Measurements from ENCODE around the gene EXT2.

DNA sequence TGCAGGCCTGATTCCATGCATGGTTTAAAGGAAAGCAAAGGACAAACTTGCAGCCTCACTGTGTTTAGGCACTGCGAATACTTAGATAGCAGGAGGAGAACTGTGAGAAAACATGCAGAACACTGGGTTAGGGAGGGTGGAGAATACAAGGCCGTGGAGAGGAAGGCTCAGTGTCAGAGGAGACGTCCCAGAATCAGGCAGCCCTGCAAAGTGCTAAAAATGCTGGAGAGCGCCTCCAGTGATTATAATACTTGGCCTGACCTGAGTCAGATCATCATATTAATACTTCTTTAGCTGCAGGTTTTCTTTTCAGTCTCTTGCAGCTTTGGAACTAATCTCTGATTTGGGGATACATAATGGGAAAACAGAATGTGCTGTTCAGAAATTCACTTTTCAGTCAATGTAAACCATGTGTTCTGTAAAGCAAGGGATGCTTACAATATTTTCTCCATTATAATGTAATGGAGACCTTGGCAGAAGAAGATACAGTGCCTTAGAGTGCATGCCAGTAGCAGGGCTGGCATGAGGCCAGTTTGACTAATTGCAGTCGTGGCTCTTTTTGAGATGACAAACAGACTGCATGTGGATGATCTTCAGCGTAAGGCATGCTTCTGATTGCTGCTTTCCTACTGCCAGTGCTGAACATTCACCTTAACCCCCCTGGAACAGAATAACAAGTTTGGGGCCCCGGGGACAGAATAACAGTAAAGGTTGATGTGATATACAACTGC lies 16.8 kb downstream of the EXT2 start:
- TF ChIP-seq EZH2 (IDR thresholded peaks at IDR 0.05; ENCODE audit: borderline replicate concordance), result no peak
- TF ChIP-seq, protein P1, sequence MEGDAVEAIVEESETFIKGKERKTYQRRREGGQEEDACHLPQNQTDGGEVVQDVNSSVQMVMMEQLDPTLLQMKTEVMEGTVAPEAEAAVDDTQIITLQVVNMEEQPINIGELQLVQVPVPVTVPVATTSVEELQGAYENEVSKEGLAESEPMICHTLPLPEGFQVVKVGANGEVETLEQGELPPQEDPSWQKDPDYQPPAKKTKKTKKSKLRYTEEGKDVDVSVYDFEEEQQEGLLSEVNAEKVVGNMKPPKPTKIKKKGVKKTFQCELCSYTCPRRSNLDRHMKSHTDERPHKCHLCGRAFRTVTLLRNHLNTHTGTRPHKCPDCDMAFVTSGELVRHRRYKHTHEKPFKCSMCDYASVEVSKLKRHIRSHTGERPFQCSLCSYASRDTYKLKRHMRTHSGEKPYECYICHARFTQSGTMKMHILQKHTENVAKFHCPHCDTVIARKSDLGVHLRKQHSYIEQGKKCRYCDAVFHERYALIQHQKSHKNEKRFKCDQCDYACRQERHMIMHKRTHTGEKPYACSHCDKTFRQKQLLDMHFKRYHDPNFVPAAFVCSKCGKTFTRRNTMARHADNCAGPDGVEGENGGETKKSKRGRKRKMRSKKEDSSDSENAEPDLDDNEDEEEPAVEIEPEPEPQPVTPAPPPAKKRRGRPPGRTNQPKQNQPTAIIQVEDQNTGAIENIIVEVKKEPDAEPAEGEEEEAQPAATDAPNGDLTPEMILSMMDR (IDR thresholded peaks at IDR 0.05; ENCODE audit: poor library complexity), result no peak

Measured in hepatocyte (in vitro differentiated cells).